ENCODE measurements around the gene UGT1A4. TPM values are rescaled to one million over a fixed set of nuclear protein-coding genes. Genes with fewer than 3 reads are reported as not detected.

UGT1A4 gene
- total and polyA plus RNA-seq, 2 of the 8 experiments (the other 6 are each of a cell fraction or from before 2014, with no cell fraction given), result not detected

GRCh38 chr2:233801357-233802131 lies 83.0 kb downstream of the UGT1A4 start (continued):
- TF ChIP-seq TEAD4 (IDR thresholded peaks at IDR 0.05; ENCODE audit: low read depth, low read length) (no peak), EGR1 (IDR thresholded peaks at IDR 0.05; ENCODE audit: borderline replicate concordance, low read depth, low read length) (no peak), ASH2L (IDR thresholded peaks at IDR 0.05; ENCODE audit: low read length) (no peak), CTBP2 (IDR thresholded peaks at IDR 0.05; ENCODE audit: borderline replicate concordance, insufficient read depth, insufficient read length, low read length) (no peak), YY1 (IDR thresholded peaks at IDR 0.05; ENCODE audit: low read depth, low read length) (no peak), BRCA1 (IDR thresholded peaks at IDR 0.05; ENCODE audit: low read depth, low read length) (no peak), TAF1 (IDR thresholded peaks at IDR 0.05; ENCODE audit: low read depth, low read length) (no peak)
